HG03103 (cell line): ENCODE measurements around the gene ADGRE3.
"Not testable (repeated sequence)": the region's sequence is repeated elsewhere in the genome, so short reads cannot be mapped to it uniquely, and the experiment has no call there.

Experiments used
- ATAC-seq: cut with Tn5 transposase; IDR thresholded peaks from one replicate; pipeline ENCODE4 v1.9.1; 2021; ENCODE audit warnings: low read depth; ENCODE audit not compliant: unreplicated experiment

Gene ADGRE3

DNA sequence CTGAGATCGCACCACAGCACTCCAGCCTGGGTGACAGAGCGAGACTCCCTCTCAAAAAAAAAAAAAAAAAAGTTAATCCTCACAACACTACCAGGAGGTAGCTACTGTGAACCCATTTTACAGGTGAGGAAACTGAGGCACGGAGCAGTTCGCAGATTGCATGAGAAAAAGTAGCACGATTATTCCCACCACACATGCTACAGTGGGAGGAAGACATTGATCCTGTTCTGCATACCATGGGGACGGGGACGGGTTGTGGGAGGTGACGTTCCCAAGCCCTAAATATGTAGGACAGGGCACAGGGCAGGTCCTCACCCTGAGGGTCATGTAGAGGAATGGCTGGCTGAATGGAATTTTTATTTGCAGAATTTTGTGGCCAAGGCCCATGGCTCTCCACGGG, 68.0 kb downstream of the ADGRE3 start:
- ATAC-seq = no peak

- peak; percentile 56 for ATAC-seq
These were observed 70.7 kb downstream of the ADGRE3 start for GRCh38 chr19:14603990-14604387.

GRCh38 chr19:14599548-14600147, 75.0 kb downstream of the ADGRE3 start:
- ATAC-seq = no peak

DNA sequence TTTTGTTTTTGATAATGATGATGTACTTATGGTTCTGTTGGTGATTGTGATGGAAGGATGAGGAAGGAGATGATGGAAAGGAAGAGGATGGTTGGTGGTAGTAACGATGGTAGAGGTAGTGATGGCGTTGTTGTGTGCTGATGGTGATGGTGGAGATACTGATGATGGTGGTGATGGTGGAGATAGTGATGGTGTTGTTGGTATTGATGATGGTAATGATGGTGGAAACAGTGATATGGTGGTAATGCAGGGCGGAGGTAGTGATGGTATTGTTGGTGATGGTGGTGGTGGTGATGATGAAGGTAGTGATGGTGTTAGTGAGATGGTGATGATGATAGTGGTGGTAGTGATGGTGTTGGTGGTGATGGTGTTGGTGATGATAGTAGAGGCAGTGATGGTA, 79.1 kb downstream of the ADGRE3 start:
- no peak for ATAC-seq

GRCh38 chr19:14589433-14589832, 85.2 kb downstream of the ADGRE3 start:
- ATAC-seq = not testable (repeated sequence)

- ATAC-seq = peak; percentile 45
These were observed 89.5 kb downstream of the ADGRE3 start for GRCh38 chr19:14585187-14585586.

DNA sequence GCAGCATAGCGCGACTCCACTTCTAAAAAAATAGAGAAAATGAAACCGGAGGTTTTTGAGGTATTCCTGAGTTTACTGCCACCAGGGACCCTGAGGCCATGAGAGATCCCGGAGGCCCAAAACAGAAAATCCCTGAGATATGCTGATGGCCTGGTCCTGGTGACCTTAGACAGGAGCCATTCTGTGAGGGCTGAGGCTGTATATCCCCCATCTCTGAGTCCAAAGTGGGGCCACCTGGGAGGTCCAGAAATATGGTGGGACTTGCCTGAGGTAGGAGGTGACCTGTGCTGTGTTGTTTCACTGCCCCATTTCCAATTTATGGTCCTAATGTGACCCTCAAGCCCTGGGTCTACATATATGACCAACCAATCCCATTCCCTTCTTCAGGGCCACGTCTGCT, 90.3 kb downstream of the ADGRE3 start:
- ATAC-seq = not testable (repeated sequence)

- no peak for ATAC-seq
These were observed 91.7 kb downstream of the ADGRE3 start, which contains the start of gene CLEC17A for GRCh38 chr19:14582894-14583340. CLEC17A (plus strand) TSS chr19:14583084; CDS start chr19:14583161, 77 bp downstream.

DNA sequence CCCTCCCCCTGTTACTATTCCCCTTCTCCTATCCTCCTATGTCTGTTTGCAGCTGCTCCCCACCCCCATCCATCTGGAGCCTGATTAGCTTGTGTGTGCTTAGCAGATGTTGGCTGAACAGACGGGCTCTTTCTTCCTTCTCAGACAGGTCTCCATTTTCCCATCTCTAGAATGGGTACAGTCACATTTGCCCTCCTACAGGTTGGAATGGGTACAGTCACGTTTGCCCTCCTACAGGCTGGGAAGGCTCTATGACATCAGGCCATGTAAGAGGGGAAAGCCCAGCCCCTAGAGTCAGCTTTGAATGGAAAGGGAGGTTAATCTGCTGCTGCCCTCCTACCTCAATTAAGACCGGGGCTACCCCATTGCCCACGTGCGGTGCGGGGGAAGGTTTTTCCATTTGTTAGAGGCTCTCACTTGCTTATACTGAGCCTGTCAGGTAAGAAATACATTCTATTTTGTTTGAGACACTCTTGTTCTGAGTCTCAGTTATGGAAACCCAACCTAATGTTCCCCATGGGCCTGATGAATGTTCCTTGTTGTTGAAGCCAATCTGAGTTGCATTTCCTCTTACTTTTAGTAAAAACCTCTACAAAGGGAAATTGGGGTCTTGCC, 93.9 kb downstream of the ADGRE3 start:
- no peak for ATAC-seq

DNA sequence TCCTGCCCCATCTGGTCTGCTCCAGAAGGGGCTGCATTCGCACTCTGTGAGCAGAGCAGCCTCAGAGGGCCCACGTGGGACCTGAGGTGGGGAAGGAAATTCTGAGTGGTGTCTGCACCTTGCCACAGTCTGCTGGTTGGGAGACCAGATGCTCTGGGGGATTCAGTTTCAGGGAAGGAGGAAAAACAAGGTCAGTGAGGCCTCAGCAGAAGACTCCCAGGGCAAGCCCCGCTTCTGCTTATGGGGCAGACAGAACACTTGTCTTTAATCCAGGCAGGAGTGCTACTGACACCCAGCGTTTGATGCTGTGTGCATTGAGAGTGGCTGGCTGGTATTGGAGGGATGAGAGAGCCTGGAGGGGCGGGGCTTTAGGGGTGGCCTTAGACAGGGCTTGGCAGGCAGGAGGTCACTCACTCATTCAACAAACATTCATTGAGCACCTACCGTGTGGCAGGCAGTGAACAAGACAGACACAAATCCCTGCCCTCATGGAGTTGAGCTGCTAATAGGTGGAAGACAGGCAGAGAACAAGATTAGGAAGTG, 96.7 kb downstream of the ADGRE3 start:
- ATAC-seq = no peak

DNA sequence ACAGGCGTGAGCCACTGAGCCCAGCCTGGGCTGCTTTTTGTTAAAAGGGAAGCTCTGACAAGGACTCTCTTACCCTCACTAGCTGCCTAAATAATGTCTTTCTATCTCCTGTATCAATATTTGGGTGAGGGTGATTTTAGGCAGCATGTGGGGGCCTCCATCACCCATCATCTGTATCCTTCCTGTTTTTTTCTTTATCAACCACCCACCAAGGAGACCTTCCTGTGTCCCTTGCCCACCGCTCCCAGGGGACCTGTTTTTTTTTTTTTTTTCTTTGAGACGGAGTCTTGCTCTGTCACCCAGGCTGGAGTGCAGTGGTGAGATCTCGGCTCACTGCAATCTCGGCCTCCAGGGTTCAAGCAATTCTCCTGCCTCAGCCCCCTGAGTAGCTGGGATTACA, 97.4 kb downstream of the ADGRE3 start:
- no peak for ATAC-seq

- ATAC-seq = no peak
These were observed 98.3 kb downstream of the ADGRE3 start for GRCh38 chr19:14576363-14576762.

- ATAC-seq = no peak
These were observed 99.1 kb downstream of the ADGRE3 start for GRCh38 chr19:14575428-14575980.

DNA sequence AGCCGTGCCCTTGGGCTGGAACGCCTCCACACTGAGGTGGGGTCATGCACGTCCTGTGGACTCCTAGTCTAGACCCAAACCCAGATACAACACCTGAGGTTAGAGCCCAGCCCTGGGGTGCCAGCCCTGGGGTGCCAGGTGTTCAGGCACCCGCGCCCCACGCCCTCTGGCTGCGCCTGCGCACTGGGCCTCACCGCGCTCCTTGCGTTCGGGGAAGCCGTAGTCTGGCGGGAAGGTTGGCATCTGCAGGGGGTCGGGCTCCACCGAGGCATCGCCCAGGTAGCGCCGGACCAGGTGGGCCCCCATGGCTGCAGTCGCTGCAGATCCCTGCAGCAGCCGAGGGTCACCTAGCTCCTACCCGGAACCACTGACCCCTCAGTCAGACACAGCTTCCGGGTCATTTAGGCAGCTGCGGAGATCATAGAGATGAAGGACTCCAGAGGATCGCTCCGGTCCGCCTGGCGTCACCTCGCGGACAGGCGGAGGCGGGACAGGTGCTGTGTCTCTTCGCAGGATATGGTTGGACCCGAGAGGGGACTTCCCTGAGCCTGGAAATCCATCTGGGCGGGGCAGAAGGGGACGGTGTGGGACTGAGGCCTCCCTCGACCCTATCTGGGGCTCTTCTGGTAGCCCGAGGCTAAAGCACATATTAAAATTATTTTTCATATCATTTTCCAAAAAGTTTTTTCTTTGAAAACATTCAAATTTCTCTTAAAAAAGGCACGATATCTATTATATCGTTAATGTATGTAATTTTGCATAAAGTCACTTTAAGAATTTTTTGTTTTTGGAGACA, 102.8 kb downstream of the ADGRE3 start, which contains the start of gene NDUFB7:
Gene NDUFB7, minus strand, starts transcription at position 372 of the 796 bp plus-strand sequence. Its CDS starts 66 bp downstream, at position 306.
- peak; percentile 57 for ATAC-seq

- ATAC-seq = no peak
These were observed 103.6 kb downstream of the ADGRE3 start for GRCh38 chr19:14570864-14571527.
